Activated CD8-positive, alpha-beta T cell treated with anti-CD3 and anti-CD28 coated beads for 36 hours (primary cell): Measurements from ENCODE around the gene KDM4C. TPM values are rescaled to one million over a fixed set of nuclear protein-coding genes. Genes with fewer than 3 reads are reported as not detected.

Experiments used
- ATAC-seq: fragments of 200-7000 bp; cut with Tn5 transposase; one replicate; pipeline ENCODE4 v1.10.0; 2021; ENCODE audit warnings: mild to moderate bottlenecking, moderate library complexity
- CTCF ChIA-PET: fragments of 350-600 bp; sonication (Branson Sonifier 250); formaldehyde crosslinking; loops from one replicate; lab custom pipeline; 2021; ENCODE audit warnings: antibody characterized with exemption; lab: Charles Lee
- POLR2A ChIA-PET: fragments of 350-600 bp; sonication (Branson Sonifier 250); formaldehyde crosslinking; loops from one replicate; lab custom pipeline; 2021; ENCODE audit warnings: antibody characterized with exemption; lab: Charles Lee
- DNase-seq: peaks from one replicate; pipeline ENCODE4 v3.0.0-alpha.2; 2020
- H3K27ac Mint-ChIP-seq: one replicate; pipeline ENCODE4 v1.8.0; 2021; ENCODE audit warnings: mild to moderate bottlenecking, mixed read lengths
- H3K27me3 Mint-ChIP-seq: one replicate; pipeline ENCODE4 v1.8.0; 2021; ENCODE audit warnings: mixed read lengths
- H3K36me3 Mint-ChIP-seq: one replicate; pipeline ENCODE4 v1.8.0; 2021; ENCODE audit warnings: low read depth, mixed read lengths
- H3K4me1 Mint-ChIP-seq: one replicate; pipeline ENCODE4 v1.8.0; 2021; ENCODE audit warnings: low read depth, mixed read lengths
- H3K4me3 Mint-ChIP-seq: one replicate; pipeline ENCODE4 v1.8.0; 2021; ENCODE audit warnings: mild to moderate bottlenecking, moderate library complexity, mixed read lengths
- H3K9me3 Mint-ChIP-seq: one replicate; pipeline ENCODE4 v1.8.0; 2021; ENCODE audit warnings: mixed read lengths
- CTCF ChIP-seq: fragments of 200-600 bp; IDR thresholded peaks from one replicate; pipeline ENCODE4 v1.8.0; 2022; ENCODE audit warnings: antibody characterized with exemption, mild to moderate bottlenecking
- intact Hi-C: fragments of 100-400 bp; cut with micrococcal nuclease; formaldehyde crosslinking; loops from one replicate; pipeline ENCODE4 v1.10.0; 2022
- total RNA-seq, 2 experiments: library from RNA; stranded (reverse); gene quantifications; one replicate each; pipeline ENCODE4 v1.2.3, GENCODE V29; 2021

Gene KDM4C
- total RNA-seq, 2 experiments from 2014 or later, result 31.1 to 32.9 TPM

- ATAC-seq, result no peak
- peaks cover 11% of the 10 kb centered on the region for H3K36me3 Mint-ChIP-seq
- intact Hi-C loops, result no loop called here
- peaks cover 3% of the 10 kb centered on the region for H3K4me1 Mint-ChIP-seq
- no peak overlapping the region for H3K27ac Mint-ChIP-seq
- no peak overlapping the region for H3K4me3 Mint-ChIP-seq
- H3K27me3 Mint-ChIP-seq, result no peaks in the 10 kb centered on the region
- POLR2A ChIA-PET, result no interaction called here
- CTCF ChIA-PET, result no interaction called here
- H3K9me3 Mint-ChIP-seq, result no peaks in the 10 kb centered on the region
- no peak for TF ChIP-seq CTCF
- DNase-seq, result no peak
Measured at GRCh38 chr9:6811436-6811835, 53.7 kb downstream of the KDM4C start.

- H3K4me3 Mint-ChIP-seq, result no peak overlapping the region
- H3K4me1 Mint-ChIP-seq, result peaks cover 12% of the 10 kb centered on the region
- TF ChIP-seq CTCF, result no peak
- ChIA-PET CTCF (interaction anchor here (1.1 kb wide), 1 partner anchor 11 kb away, joined by 8 read pairs; no protein-coding TSS in a partner anchor), POLR2A (interaction anchor here (0.7 kb wide), 1 partner anchor 20 kb away, joined by 4 read pairs; no protein-coding TSS in a partner anchor)
- H3K27me3 Mint-ChIP-seq, result no peaks in the 10 kb centered on the region
- H3K27ac Mint-ChIP-seq, result peak overlapping the region; percentile 12
- H3K9me3 Mint-ChIP-seq, result no peaks in the 10 kb centered on the region
- peaks cover 24% of the 10 kb centered on the region for H3K36me3 Mint-ChIP-seq
- intact Hi-C loops, result no loop called here
- DNase-seq (no peak), ATAC-seq (no peak)
Measured at GRCh38 chr9:6816581-6816980, 58.8 kb downstream of the KDM4C start.

- Mint-ChIP-seq H3K4me1 (peaks cover 12% of the 10 kb centered on the region), H3K27me3 (no peaks in the 10 kb centered on the region), H3K4me3 (no peak overlapping the region), H3K36me3 (peaks cover 25% of the 10 kb centered on the region), H3K27ac (no peak overlapping the region), H3K9me3 (no peaks in the 10 kb centered on the region)
- no peak for TF ChIP-seq CTCF
- CTCF ChIA-PET, result interaction anchor here (0.9 to 1.8 kb wide), 4 partner anchors 8 to 383 kb away, joined by 3 to 9 read pairs (median 4); no protein-coding TSS in a partner anchor
- DNase-seq (no peak), ATAC-seq (no peak)
- intact Hi-C loops, result no loop called here
- POLR2A ChIA-PET, result no interaction called here
Measured at GRCh38 chr9:6818292-6818922, 60.6 kb downstream of the KDM4C start.

GRCh38 chr9:6819112-6819511 is 61.3 kb downstream of the KDM4C start:
- H3K27me3 Mint-ChIP-seq, result no peaks in the 10 kb centered on the region
- ChIA-PET POLR2A (no interaction called here), CTCF (interaction anchor here (0.9 to 1.3 kb wide), 3 partner anchors 8 to 382 kb away, joined by 3 to 4 read pairs (median 3); no protein-coding TSS in a partner anchor)
- DNase-seq (no peak), ATAC-seq (no peak)
- no peaks in the 10 kb centered on the region for H3K9me3 Mint-ChIP-seq
- intact Hi-C loops, result no loop called here
- peaks cover 29% of the 10 kb centered on the region for H3K36me3 Mint-ChIP-seq
- H3K4me3 Mint-ChIP-seq, result no peak overlapping the region
- no peak overlapping the region for H3K27ac Mint-ChIP-seq
- peaks cover 12% of the 10 kb centered on the region for H3K4me1 Mint-ChIP-seq
- no peak for TF ChIP-seq CTCF

- H3K27ac Mint-ChIP-seq, result no peak overlapping the region
- no peaks in the 10 kb centered on the region for H3K9me3 Mint-ChIP-seq
- POLR2A ChIA-PET, result no interaction called here
- DNase-seq, result no peak
- TF ChIP-seq CTCF, result no peak
- H3K4me1 Mint-ChIP-seq, result peaks cover 12% of the 10 kb centered on the region
- intact Hi-C loops, result no loop called here
- no peak for ATAC-seq
- H3K36me3 Mint-ChIP-seq, result peaks cover 28% of the 10 kb centered on the region
- CTCF ChIA-PET, result interaction anchor here (0.9 to 1.3 kb wide), 3 partner anchors 8 to 382 kb away, joined by 3 to 4 read pairs (median 3); no protein-coding TSS in a partner anchor
- no peaks in the 10 kb centered on the region for H3K27me3 Mint-ChIP-seq
- no peak overlapping the region for H3K4me3 Mint-ChIP-seq
Measured at GRCh38 chr9:6819529-6819928, 61.8 kb downstream of the KDM4C start.
